ENCODE measurements around the gene LIMK2. TPM values are rescaled to one million over a fixed set of nuclear protein-coding genes. Genes with fewer than 3 reads are reported as not detected.
A peak's percentile ranks its signal among the peaks of the same experiment; 100 is the strongest.

LIMK2 gene
- total RNA-seq, 4 donors from 2014 or later: 4.0 to 12.6 (median 7.1) TPM

DNA sequence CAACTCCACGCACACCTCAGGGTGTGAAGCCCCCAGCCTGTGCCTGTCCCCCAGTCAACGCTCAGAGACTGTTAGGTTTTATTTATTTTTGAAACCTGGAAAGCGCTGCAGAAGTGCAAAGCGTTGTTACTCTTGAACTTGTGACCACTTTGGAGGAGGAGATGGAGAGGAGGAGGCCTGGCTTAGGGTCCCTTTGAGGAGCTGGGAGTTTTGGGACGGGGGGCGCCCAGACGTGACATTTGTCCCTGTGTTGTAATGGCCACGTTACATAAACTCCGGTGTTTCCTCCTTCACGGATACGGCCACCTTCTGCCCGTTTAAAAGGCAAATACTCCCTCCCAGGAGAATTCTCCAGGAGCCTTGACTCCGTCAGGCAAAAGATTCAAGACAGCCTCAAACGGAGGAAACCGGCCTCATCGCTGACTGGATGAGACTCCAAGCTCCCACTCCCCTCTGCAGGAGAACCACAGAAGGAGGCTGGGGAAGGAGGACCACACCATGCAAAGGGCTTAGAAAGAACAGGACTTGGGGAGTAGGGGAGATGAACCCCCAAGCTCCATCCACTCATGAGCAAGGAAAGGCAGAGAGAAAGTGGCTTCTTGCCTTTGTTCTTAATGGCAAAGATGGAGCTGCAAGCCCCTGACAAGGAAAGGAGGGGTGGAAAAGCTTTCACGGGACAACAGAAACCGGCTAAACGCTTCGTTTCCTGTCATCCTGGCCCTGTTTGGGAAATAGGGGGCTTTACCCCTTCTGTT lies 79.6 kb downstream of the LIMK2 start:
- intact Hi-C loops (cut with DNase I; ENCODE audit: low total_unique reads): loop anchor here (1.0 to 5.0 kb wide), 9 partner anchors 53 to 656 kb away; partner anchors contain the start of genes LIMK2, RNF185, SFI1 and SLC35E4
- Histone ChIP-seq H3K4me1 (peaks cover 50 to 57% of the 10 kb centered on the region in 2 donors), H3K27me3 (no peaks in the 10 kb centered on the region), H3K4me3 (peak overlapping the region; percentile 56 to 89 (median 72)), H3K36me3 (peaks cover 0 to 26% of the 10 kb centered on the region in 2 donors), H3K9me3 (no peaks in the 10 kb centered on the region), H3K27ac (peak overlapping the region; percentile 91 to 100 (median 97))
- in situ Hi-C loops (cut with MboI; ENCODE audit: low sequenced_read_pairs in 4 of 4): no loop called here
- TF ChIP-seq CTCF (IDR thresholded peaks at IDR 0.05 in 4 of 5, conservative IDR thresholded peaks at IDR 0.05 in 1 of 5): no peak
- no peak for TF ChIP-seq POLR2A (IDR thresholded peaks at IDR 0.05)
- ATAC-seq (no peak), DNase-seq (no peak)

GRCh38 chr22:31292236-31292989 lies 80.3 kb downstream of the LIMK2 start, which contains the start of gene PIK3IP1:
TSS of gene PIK3IP1 (minus strand) at chr22:31292488. CDS start at chr22:31292344, 144 bp downstream.
- in situ Hi-C loops (cut with MboI; ENCODE audit: low sequenced_read_pairs in 4 of 4): no loop called here
- DNase-seq (peak; percentile 90 to 91), ATAC-seq (peak; percentile 76 to 80)
- H3K36me3 ChIP-seq: peaks cover 0 to 19% of the 10 kb centered on the region in 2 donors
- no peaks in the 10 kb centered on the region for H3K9me3 ChIP-seq
- H3K4me3 ChIP-seq: peak within 1 kb of the TSS; percentile 56 to 89 (median 72)
- intact Hi-C loops (cut with DNase I; ENCODE audit: low total_unique reads): loop anchor here (1.0 to 5.0 kb wide), 7 partner anchors 80 to 657 kb away; partner anchors contain the start of genes LIMK2, RNF185, SFI1 and SLC35E4
- H3K27me3 ChIP-seq: no peaks in the 10 kb centered on the region
- peaks cover 58 to 64% of the 10 kb centered on the region in 2 donors for H3K4me1 ChIP-seq
- TF ChIP-seq POLR2A (IDR thresholded peaks at IDR 0.05) (peak; percentile 78 to 94), CTCF (IDR thresholded peaks at IDR 0.05 in 4 of 5, conservative IDR thresholded peaks at IDR 0.05 in 1 of 5) (peak; percentile 12 to 65 (median 33))
- H3K27ac ChIP-seq: peak within 1 kb of the TSS; percentile 91 to 100 (median 97)

DNA sequence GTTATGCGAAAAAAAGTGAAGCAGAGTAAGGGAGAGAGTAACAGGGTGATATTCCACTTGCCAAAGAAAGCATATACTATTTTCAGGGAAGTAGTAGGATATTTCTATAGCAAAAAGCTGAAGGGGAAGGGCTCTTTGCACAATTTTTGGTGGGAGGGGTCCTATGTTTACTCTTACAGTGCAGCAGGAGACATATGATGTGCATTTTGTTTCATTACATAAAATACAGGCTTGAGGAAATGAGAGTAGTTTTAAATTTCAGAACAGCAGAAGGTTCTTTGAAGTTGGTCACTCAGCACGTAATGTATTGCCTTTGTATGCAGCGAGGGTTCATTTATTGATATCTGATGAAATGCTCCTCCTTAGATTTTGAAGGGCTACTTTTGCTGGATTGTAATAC lies 83.3 kb downstream of the LIMK2 start:
- Histone ChIP-seq H3K9me3 (no peaks in the 10 kb centered on the region), H3K4me3 (no peak overlapping the region), H3K27ac (peak overlapping the region; percentile 63 to 98 (median 71)), H3K36me3 (no peaks in the 10 kb centered on the region), H3K4me1 (peaks cover 40 to 41% of the 10 kb centered on the region in 2 donors), H3K27me3 (no peaks in the 10 kb centered on the region)
- intact Hi-C loops (cut with DNase I; ENCODE audit: low total_unique reads): loop anchor here (2.0 kb wide), 1 partner anchor 17 kb away; no protein-coding TSS in a partner anchor
- DNase-seq (no peak), ATAC-seq (no peak)
- in situ Hi-C loops (cut with MboI; ENCODE audit: low sequenced_read_pairs in 4 of 4): no loop called here
- TF ChIP-seq POLR2A (IDR thresholded peaks at IDR 0.05) (no peak), CTCF (IDR thresholded peaks at IDR 0.05 in 4 of 5, conservative IDR thresholded peaks at IDR 0.05 in 1 of 5) (no peak)

DNA sequence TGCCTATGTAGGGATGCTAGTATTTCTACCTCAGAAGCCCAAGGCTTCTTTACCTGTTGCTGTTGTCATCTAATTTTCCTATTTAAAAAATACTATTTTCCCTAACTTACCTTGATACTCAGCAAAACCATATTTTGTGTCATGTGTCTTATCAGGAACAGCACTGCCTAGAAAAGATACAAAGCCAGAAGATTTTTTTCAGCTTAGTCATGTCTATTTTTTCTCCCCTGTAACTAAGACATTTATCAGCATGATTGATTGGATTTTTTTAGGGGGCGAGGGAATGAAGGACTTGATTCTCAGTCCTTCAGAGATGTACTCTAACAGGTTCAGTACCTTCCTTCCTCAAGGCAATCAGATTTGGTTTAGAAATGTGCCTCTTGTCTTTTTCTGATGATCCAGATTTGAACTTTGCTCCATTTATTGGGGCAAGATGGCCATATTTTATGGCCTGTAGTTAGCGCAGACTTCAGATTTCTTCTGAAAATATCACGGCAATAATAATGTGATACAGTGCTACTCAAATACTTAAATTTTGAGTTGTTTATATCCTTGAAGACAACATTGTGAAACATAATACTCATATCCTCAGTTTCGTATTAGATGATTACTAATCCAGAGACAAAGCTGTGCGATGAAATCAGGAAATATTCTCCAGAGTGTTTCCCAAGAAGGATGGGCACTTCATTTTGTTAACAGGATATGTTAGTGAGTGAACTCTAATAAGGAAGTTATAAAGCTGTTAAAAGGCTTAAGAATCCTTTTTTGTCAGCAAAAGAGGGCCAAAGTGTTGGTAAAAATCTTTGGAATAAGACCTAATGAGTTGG lies 83.9 kb downstream of the LIMK2 start:
- ATAC-seq (peak in 1 of 2 donors; percentile 7), DNase-seq (no peak)
- TF ChIP-seq CTCF (IDR thresholded peaks at IDR 0.05 in 4 of 5, conservative IDR thresholded peaks at IDR 0.05 in 1 of 5) (no peak), POLR2A (IDR thresholded peaks at IDR 0.05) (no peak)
- Histone ChIP-seq H3K4me3 (no peak overlapping the region), H3K27ac (peak overlapping the region; percentile 63 to 98 (median 71)), H3K9me3 (no peaks in the 10 kb centered on the region), H3K36me3 (no peaks in the 10 kb centered on the region), H3K4me1 (peaks cover 40 to 41% of the 10 kb centered on the region in 2 donors), H3K27me3 (no peaks in the 10 kb centered on the region)
- intact Hi-C loops (cut with DNase I; ENCODE audit: low total_unique reads): loop anchor here (2.0 kb wide), 1 partner anchor 17 kb away; no protein-coding TSS in a partner anchor
- in situ Hi-C loops (cut with MboI; ENCODE audit: low sequenced_read_pairs in 4 of 4): no loop called here
